ENCODE results near the gene TPCN2. TPM values are rescaled to one million over a fixed set of nuclear protein-coding genes. Genes with fewer than 3 reads are reported as not detected.

Gene TPCN2
- total RNA-seq, 4 donors from 2014 or later = 12.7 to 16.9 (median 14.2) TPM

GRCh38 chr11:69012092-69013008, 36.4 kb upstream of the TPCN2 start:
- no peak for TF ChIP-seq POLR2A (IDR thresholded peaks at IDR 0.05)
- TF ChIP-seq CTCF (IDR thresholded peaks at IDR 0.05) = no peak
- intact Hi-C loops (cut with DNase I; ENCODE audit: low total_unique reads) = no loop called here
- WGBS, 2 donors = 46 to 48% methylated on average over 17 to 20 of the region's 21 CpGs
- H3K4me3 ChIP-seq (ENCODE audit: low read depth, poor library complexity, severe bottlenecking) = peak overlapping the region; percentile 14
- no peak for DNase-seq (ENCODE audit: low spot score in 2 of 2)

- peak; percentile 80 to 98 for DNase-seq (ENCODE audit: low spot score in 2 of 2)
- intact Hi-C loops (cut with DNase I; ENCODE audit: low total_unique reads) = no loop called here
- TF ChIP-seq CTCF (IDR thresholded peaks at IDR 0.05) (no peak), POLR2A (IDR thresholded peaks at IDR 0.05) (no peak)
- 6 to 10% methylated on average over 29 to 37 of the region's 43 CpGs for WGBS, 2 donors
- peak within 1 kb of the TSS; percentile 14 for H3K4me3 ChIP-seq (ENCODE audit: low read depth, poor library complexity, severe bottlenecking)
Observed at GRCh38 chr11:69013009-69013951, 35.5 kb upstream of the TPCN2 start, which contains the start of gene MRGPRF. MRGPRF (minus strand) TSS chr11:69013246; CDS start chr11:69009901, 3,345 bp downstream.

GRCh38 chr11:69014084-69014851, 34.5 kb upstream of the TPCN2 start:
- TF ChIP-seq CTCF (IDR thresholded peaks at IDR 0.05) (no peak), POLR2A (IDR thresholded peaks at IDR 0.05) (no peak)
- H3K4me3 ChIP-seq (ENCODE audit: low read depth, poor library complexity, severe bottlenecking) = no peak overlapping the region
- WGBS, 2 donors = 55 to 61% methylated on average over 22 to 28 of the region's 28 CpGs
- DNase-seq (ENCODE audit: low spot score in 2 of 2) = no peak
- intact Hi-C loops (cut with DNase I; ENCODE audit: low total_unique reads) = no loop called here

- WGBS, 2 donors = 84 to 88% methylated on average over 9 of the region's 9 CpGs
- intact Hi-C loops (cut with DNase I; ENCODE audit: low total_unique reads) = no loop called here
- no peak for TF ChIP-seq CTCF (IDR thresholded peaks at IDR 0.05)
- TF ChIP-seq POLR2A (IDR thresholded peaks at IDR 0.05) = no peak
- no peak for DNase-seq (ENCODE audit: low spot score in 2 of 2)
- no peak overlapping the region for H3K4me3 ChIP-seq (ENCODE audit: low read depth, poor library complexity, severe bottlenecking)
Observed at GRCh38 chr11:69014898-69015549, 33.7 kb upstream of the TPCN2 start.

- no peak for DNase-seq (ENCODE audit: low spot score in 2 of 2)
Observed at GRCh38 chr11:69017951-69018350, 30.8 kb upstream of the TPCN2 start.

More at GRCh38 chr11:69017951-69018350, 30.8 kb upstream of the TPCN2 start:
- intact Hi-C loops (cut with DNase I; ENCODE audit: low total_unique reads) = no loop called here
- WGBS, 2 donors = 89 to 94% methylated on average over 10 of the region's 10 CpGs
- TF ChIP-seq POLR2A (IDR thresholded peaks at IDR 0.05) (no peak), CTCF (IDR thresholded peaks at IDR 0.05) (no peak)
- no peak overlapping the region for H3K4me3 ChIP-seq (ENCODE audit: low read depth, poor library complexity, severe bottlenecking)
